GM19328 (cell line): ENCODE data around the gene KDM6B.
A peak's percentile ranks its signal among the peaks of the same experiment; 100 is the strongest.
"Not testable (repeated sequence)": the region's sequence is repeated elsewhere in the genome, so short reads cannot be mapped to it uniquely, and the experiment has no call there.

Experiments used
- ATAC-seq: cut with Tn5 transposase; IDR thresholded peaks from one replicate; pipeline ENCODE4 v1.9.1; 2021; ENCODE audit warnings: mild to moderate bottlenecking, moderate library complexity; ENCODE audit not compliant: unreplicated experiment

The KDM6B gene

GRCh38 chr17:7850701-7851437 lies 16.9 kb downstream of the KDM6B start:
- no peak for ATAC-seq

GRCh38 chr17:7851438-7852261 lies 17.6 kb downstream of the KDM6B start:
- peak; percentile 82 for ATAC-seq

- ATAC-seq = no peak
Measured at GRCh38 chr17:7852262-7852670, 18.2 kb downstream of the KDM6B start.

GRCh38 chr17:7852919-7853690 lies 19.1 kb downstream of the KDM6B start:
- no peak for ATAC-seq

- ATAC-seq = no peak
Measured at GRCh38 chr17:7853691-7854038, 19.6 kb downstream of the KDM6B start.

- no peak for ATAC-seq
Measured at GRCh38 chr17:7854078-7854777, 20.2 kb downstream of the KDM6B start.

- ATAC-seq = no peak
Measured at GRCh38 chr17:7854851-7855659, 21.0 kb downstream of the KDM6B start, which contains the start of gene TMEM88. TMEM88 (plus strand) TSS chr17:7855066; CDS start chr17:7855075, 9 bp downstream.

GRCh38 chr17:7855660-7856010 lies 21.6 kb downstream of the KDM6B start:
- ATAC-seq = no peak

- no peak for ATAC-seq
Measured at GRCh38 chr17:7856011-7856810, 22.2 kb downstream of the KDM6B start.

- peak; percentile 68 for ATAC-seq
Measured at GRCh38 chr17:7856811-7857712, 23.0 kb downstream of the KDM6B start, which contains the start of gene NAA38. NAA38 (minus strand) TSS chr17:7857559; CDS start chr17:7857463, 96 bp downstream.

GRCh38 chr17:7857713-7858521 lies 23.9 kb downstream of the KDM6B start, which contains the start of gene CYB5D1:
CYB5D1 (plus strand) TSS chr17:7858003; CDS start chr17:7858135, 132 bp downstream.
- peak; percentile 38 for ATAC-seq

- no peak for ATAC-seq
Measured at GRCh38 chr17:7858522-7858810, 24.4 kb downstream of the KDM6B start.

GRCh38 chr17:7859028-7859427 lies 25.0 kb downstream of the KDM6B start:
- no peak for ATAC-seq

GRCh38 chr17:7862692-7863437 lies 28.8 kb downstream of the KDM6B start:
- ATAC-seq = no peak

- not testable (repeated sequence) for ATAC-seq
Measured at GRCh38 chr17:7864384-7864783, 30.4 kb downstream of the KDM6B start.

- ATAC-seq = no peak
Measured at GRCh38 chr17:7864995-7865650, 31.1 kb downstream of the KDM6B start.
